IPS-18c (cell line): ENCODE results near the gene TECR.
A peak's percentile ranks its signal among the peaks of the same experiment; 100 is the strongest.
"Not testable (repeated sequence)": the region's sequence is repeated elsewhere in the genome, so short reads cannot be mapped to it uniquely, and the experiment has no call there.

ENCODE experiments used
- H3K4me3 ChIP-seq: 2 replicates; pipeline ENCODE4 v1.7.0; 2013; ENCODE audit warnings: low read depth, mild to moderate bottlenecking, low read length, moderate library complexity; ENCODE audit not compliant: insufficient read depth
- H3K9me3 ChIP-seq: one replicate; pipeline ENCODE4 v1.6.1; 2013; ENCODE audit warnings: mild to moderate bottlenecking, low read length, moderate library complexity; ENCODE audit not compliant: control insufficient read depth, insufficient read depth

Gene TECR

GRCh38 chr19:14553042-14553938 lies 23.9 kb downstream of the TECR start:
- no peak overlapping the region for H3K4me3 ChIP-seq
- no peaks in the 10 kb centered on the region for H3K9me3 ChIP-seq

- no peak overlapping the region for H3K4me3 ChIP-seq
- no peaks in the 10 kb centered on the region for H3K9me3 ChIP-seq
These were observed 24.5 kb downstream of the TECR start for GRCh38 chr19:14553939-14554243.

- H3K4me3 ChIP-seq: no peak overlapping the region
These were observed 25.0 kb downstream of the TECR start for GRCh38 chr19:14554382-14554812.

GRCh38 chr19:14555918-14556661 lies 26.7 kb downstream of the TECR start:
- H3K4me3 ChIP-seq: no peak overlapping the region

More at GRCh38 chr19:14554382-14554812, 25.0 kb downstream of the TECR start:
- H3K9me3 ChIP-seq: no peaks in the 10 kb centered on the region

GRCh38 chr19:14556662-14557188 lies 27.3 kb downstream of the TECR start:
- Histone ChIP-seq H3K4me3 (no peak overlapping the region), H3K9me3 (no peaks in the 10 kb centered on the region)

More at GRCh38 chr19:14555918-14556661, 26.7 kb downstream of the TECR start:
- H3K9me3 ChIP-seq: no peaks in the 10 kb centered on the region

GRCh38 chr19:14558370-14559066 lies 29.1 kb downstream of the TECR start:
- no peaks in the 10 kb centered on the region for H3K9me3 ChIP-seq
- no peak overlapping the region for H3K4me3 ChIP-seq

GRCh38 chr19:14559916-14560775 lies 30.8 kb downstream of the TECR start:
- Histone ChIP-seq H3K9me3 (no peaks in the 10 kb centered on the region), H3K4me3 (no peak overlapping the region)

- no peak overlapping the region for H3K4me3 ChIP-seq
- H3K9me3 ChIP-seq: no peaks in the 10 kb centered on the region
These were observed 31.3 kb downstream of the TECR start for GRCh38 chr19:14560776-14561108.

GRCh38 chr19:14561249-14561648 lies 31.9 kb downstream of the TECR start:
- Histone ChIP-seq H3K9me3 (no peaks in the 10 kb centered on the region), H3K4me3 (no peak overlapping the region; the same call in 1 of the 2 replicates)

- H3K9me3 ChIP-seq: no peaks in the 10 kb centered on the region
- H3K4me3 ChIP-seq: no peak overlapping the region
These were observed 32.5 kb downstream of the TECR start for GRCh38 chr19:14561847-14562351.

- H3K9me3 ChIP-seq: no peaks in the 10 kb centered on the region
- H3K4me3 ChIP-seq: 0 out of 2 replicates have a peak overlapping the region, but pooled peaks have one; percentile 3
These were observed 33.5 kb downstream of the TECR start for GRCh38 chr19:14562660-14563589.

- H3K9me3 ChIP-seq: no peaks in the 10 kb centered on the region
These were observed 34.2 kb downstream of the TECR start for GRCh38 chr19:14563590-14563926.

GRCh38 chr19:14563989-14564651 lies 34.7 kb downstream of the TECR start:
- Histone ChIP-seq H3K9me3 (no peaks in the 10 kb centered on the region), H3K4me3 (no peak overlapping the region)

More at GRCh38 chr19:14563590-14563926, 34.2 kb downstream of the TECR start:
- no peak overlapping the region; the same call in 1 of the 2 replicates for H3K4me3 ChIP-seq

- H3K9me3 ChIP-seq, H3K4me3 ChIP-seq: not testable (repeated sequence)
These were observed 35.4 kb downstream of the TECR start for GRCh38 chr19:14564652-14565297.

- Histone ChIP-seq H3K4me3 (no peak overlapping the region), H3K9me3 (no peaks in the 10 kb centered on the region)
These were observed 35.9 kb downstream of the TECR start for GRCh38 chr19:14565298-14565679.
